Colon (tissue), 2 donors: ENCODE data around the gene ZNF665.
A peak's percentile ranks its signal among the peaks of the same experiment; 100 is the strongest.
"Not testable (repeated sequence)": the region's sequence is repeated elsewhere in the genome, so short reads cannot be mapped to it uniquely, and the experiment has no call there.

ENCODE experiments used
- FAIRE-seq: peaks from 2 replicates; lab custom pipeline; 2012; peaks lifted over from hg19 to GRCh38; lab: Jason Lieb, UNC
- donor health status: control.
- donor health status: control.

ZNF665 gene

GRCh38 chr19:53192771-53193534 is at the start of gene ZNF665:
Gene ZNF665 (minus strand): TSS chr19:53193358. CDS start chr19:53182898, 10,460 bp downstream.
- no peak for FAIRE-seq

DNA sequence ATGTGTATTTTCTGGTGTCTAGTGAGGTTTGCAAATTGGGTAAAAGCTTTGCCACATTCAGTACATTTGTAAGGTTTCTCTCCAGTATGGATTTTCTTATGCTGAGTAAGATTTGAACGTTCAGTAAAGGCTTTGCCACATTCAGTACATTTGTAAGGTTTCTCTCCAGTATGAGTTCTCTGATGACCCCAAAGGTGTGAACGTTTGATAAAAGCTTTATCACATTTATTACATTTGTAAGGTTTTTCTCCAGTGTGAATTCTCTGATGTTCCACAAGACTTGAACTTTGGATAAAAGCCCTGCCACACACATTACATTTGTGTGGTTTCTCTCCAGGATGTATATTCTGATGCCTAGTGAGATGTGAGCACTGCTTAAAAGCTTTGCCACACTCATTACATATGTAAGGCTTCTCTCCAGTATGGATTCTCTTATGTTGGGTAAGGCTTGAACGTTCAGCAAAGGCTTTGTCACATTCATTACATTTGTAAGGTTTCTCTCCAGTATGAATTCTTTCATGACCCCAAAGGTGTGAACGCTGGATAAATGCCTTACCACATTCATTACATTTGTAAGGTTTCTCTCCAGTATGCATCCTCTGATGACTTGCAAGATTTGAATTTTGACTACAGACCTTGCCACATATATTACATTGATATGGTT is 44.1 kb upstream of the ZNF665 start:
- no peak for FAIRE-seq

DNA sequence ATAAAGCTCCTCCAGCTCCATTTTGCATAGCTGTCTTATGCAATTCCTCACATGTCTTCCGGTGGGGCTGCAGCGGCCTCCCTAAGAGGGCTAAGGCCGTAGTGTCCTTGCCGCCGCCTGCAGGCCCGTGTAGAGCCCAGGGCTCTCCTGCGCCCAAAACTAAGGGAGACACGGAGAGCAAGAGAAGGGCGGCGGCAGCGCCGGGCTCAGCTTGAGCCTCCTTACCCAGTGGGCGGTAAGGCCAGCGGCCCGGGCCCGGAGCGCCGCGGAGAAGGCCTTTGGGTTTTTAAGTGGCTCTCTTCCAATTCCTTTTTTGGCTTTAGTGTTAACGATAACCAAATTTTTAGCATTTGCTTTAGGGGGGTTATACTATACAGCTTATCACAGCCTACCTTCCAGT is 31.4 kb upstream of the ZNF665 start:
- no peak for FAIRE-seq

- not testable (repeated sequence) for FAIRE-seq
Measured at GRCh38 chr19:53222716-53223115, 29.6 kb upstream of the ZNF665 start.

- no peak for FAIRE-seq
Measured at GRCh38 chr19:53212703-53213320, 19.7 kb upstream of the ZNF665 start.

- not testable (repeated sequence) for FAIRE-seq
Measured at GRCh38 chr19:53211554-53211953, 18.4 kb upstream of the ZNF665 start.

GRCh38 chr19:53196777-53197396 is 3.7 kb upstream of the ZNF665 start:
- FAIRE-seq = no peak

DNA sequence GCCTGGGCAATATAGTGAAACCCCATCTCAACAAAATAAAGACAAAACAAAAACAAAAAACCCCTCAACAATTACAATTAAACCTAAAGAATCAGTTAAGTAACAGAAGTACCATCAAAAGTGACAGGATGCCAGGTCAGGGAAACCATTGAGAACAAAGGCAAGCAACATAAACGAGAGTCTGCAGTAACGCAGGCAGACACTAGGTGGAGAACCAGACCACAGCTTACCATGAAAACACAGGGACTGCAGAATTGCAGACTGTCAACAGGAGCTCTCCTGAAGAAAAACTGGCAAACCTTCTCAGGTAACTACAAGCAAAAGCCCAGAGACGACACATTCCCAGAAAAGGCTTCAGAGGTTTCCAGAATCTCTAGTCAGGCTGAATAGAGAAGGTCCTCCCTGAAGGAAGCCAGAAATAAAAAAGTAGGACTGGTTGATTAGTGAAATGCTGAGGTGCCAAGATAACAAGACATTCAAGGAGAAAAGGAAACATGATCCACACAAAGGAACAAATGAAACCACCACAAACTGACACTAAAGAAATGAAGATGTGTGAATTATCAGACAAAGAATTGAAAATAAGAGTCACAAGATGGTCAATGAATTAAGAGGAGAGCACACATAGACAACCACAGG is 2.2 kb upstream of the ZNF665 start:
- FAIRE-seq = no peak

DNA sequence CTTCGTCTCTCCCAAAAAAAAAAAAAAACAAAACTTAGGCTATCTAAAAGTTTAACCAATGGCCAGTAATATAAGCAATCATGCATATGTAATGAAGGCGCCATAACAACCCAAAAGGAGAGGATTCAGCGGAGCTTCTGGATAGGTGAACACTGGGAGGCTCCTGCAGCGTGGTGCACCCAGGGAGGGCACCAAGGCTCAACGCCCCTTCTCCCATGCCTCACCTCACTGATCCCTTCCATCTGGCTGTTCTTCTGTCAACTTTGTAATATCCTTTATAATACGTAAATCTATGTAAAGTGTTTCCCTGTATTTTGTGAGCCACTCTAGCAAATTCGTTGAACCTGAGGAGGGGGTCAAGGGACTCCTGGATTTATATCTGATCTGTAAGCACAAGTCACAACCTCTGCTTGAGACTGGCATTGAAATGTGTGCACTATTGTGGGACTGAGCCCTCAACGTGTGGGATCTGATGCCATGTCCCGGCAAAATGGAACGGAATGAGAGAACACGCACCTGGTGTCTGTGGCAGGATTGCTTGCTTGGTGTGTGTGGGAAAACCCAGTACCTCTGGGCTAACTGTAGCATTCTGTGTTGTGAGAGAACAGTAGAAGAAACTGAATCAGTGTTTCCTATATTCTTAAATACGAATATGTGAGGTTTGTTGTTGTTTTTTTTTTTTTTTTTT is 521 bp upstream of the ZNF665 start:
- no peak for FAIRE-seq

- no peak for FAIRE-seq
Measured at GRCh38 chr19:53190253-53190652, 2.9 kb downstream of the ZNF665 start.

GRCh38 chr19:53189691-53190198 is 3.4 kb downstream of the ZNF665 start:
- FAIRE-seq = not testable (repeated sequence)

GRCh38 chr19:53185155-53185882 is 7.8 kb downstream of the ZNF665 start:
- FAIRE-seq = not testable (repeated sequence)

GRCh38 chr19:53183146-53183764 is 9.9 kb downstream of the ZNF665 start:
- FAIRE-seq = no peak

GRCh38 chr19:53182202-53182601 is 11.0 kb downstream of the ZNF665 start:
- FAIRE-seq = no peak

DNA sequence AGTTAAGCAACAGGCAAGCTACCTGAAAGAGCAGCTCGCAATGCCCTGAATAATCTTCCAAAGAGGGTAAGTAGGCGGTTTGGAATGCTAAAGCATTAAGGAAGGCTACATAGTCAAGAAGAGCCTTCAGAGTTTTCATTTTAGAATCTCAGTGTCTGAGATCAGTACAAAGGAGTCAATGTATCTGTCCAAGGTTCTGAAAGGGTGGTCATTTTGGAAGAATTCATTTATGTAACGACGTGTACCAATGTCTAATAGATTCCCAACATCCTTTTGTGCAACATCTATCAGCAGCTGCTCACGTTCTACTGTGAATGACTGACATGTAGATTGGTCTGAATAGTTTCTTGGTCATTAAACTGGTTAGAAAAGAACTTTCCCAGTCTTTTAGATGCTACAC is 15.2 kb downstream of the ZNF665 start:
- no peak for FAIRE-seq

- FAIRE-seq = no peak
Measured at GRCh38 chr19:53172889-53173288, 20.3 kb downstream of the ZNF665 start.

GRCh38 chr19:53165691-53166091 is 27.5 kb downstream of the ZNF665 start:
- no peak for FAIRE-seq

DNA sequence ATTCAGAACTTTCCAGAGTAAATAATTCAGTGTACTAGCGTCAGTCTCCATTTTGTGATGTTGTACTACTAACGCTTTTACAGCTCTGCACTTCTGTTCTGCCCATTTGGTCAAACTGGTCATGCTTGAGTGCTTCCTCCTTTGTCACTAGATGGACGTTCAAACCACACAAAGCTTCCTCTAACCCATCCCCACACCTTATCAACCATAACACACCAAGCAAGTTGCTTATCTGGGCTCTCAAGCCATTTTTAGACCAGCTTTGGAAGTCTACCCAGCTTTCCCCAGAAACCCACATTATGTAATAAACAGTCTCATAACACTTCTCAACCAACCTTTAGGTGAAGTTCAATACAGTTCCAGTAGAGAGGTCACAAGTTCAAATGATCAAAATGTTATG is 32.0 kb downstream of the ZNF665 start:
- no peak for FAIRE-seq

DNA sequence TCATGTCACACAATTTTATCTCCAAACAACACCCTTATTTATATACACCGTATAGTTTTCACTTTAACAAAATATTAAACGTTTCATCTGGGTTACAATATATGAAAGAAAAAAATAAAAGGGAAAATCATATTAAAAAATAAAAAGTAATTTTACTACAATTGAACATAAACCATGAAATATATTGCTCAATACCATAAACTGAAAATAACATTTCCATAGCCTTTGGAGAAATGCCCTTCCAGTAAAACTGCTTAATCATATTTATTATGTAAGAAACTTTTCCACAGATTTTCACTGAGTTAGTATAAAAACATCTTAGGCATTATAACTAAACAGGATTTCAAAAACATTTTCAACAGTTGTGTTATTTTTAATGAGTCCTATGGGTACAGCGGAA is 32.8 kb downstream of the ZNF665 start:
- FAIRE-seq = peak; percentile 61

DNA sequence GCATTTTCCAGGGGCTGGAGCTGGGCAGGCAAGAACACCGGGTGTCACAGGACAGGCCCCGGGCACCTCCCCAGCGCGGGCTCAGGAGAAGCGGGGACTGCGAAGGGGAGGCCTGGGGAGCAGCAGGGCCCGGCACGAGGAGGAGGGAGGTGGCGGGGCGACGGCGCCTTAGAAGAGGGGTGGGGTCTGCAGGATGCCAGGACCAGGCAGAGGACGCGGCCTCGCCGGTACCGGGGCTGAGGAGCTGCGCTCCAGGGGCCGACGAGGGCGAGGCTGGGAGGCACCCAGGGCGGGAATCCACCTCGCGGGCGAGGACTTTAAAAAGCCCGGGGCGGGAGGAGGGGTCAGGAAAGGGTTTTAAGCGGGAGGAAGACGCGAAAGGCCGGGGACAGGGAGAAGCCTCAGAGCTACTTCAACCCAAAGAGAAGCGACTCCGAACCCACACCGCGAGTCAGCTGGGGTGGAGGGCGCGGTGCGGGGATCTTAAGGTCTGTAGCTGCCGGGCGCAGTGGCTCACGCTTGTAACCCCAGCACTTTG is 35.0 kb downstream of the ZNF665 start:
- FAIRE-seq = no peak
